SU-DHL-6 (cell line): ENCODE data around the gene TSNAX.

Source experiments
- EZH2phosphoT487 ChIP-seq: fragments of 200-600 bp; sonication (generic), shearing (Covaris generic); conservative IDR thresholded peaks from 2 replicates; pipeline ENCODE4 v1.6.1; 2018; ENCODE audit warnings: mild to moderate bottlenecking, antibody characterized with exemption, low read length, moderate library complexity, mixed read lengths
- TF ChIP-seq, protein P1 (sequence below): fragments of 200-600 bp; sonication (generic); IDR thresholded peaks from one replicate; pipeline ENCODE4 v1.5.1; 2017; ENCODE audit warnings: antibody characterized with exemption, mild to moderate bottlenecking, low read length, moderate library complexity; ENCODE audit not compliant: insufficient read depth, poor library complexity, severe bottlenecking

DNA sequence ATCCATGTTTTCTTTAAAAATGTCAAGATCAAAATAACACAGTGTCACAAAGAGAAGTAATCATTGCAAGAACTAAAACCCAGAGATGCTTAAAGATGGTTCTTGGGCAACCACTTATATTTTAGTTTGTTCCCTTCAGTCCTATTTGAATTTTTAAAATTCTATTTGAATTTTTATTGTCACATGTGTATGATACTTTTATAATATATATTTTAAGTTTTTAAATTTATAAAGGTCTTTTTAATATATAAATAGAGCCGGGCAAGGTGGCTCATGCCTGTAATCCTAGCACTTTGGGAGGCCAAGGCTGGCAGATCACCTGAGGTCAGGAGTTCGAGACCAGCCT is 75.8 kb downstream of the TSNAX start:
- TF ChIP-seq, protein P1, sequence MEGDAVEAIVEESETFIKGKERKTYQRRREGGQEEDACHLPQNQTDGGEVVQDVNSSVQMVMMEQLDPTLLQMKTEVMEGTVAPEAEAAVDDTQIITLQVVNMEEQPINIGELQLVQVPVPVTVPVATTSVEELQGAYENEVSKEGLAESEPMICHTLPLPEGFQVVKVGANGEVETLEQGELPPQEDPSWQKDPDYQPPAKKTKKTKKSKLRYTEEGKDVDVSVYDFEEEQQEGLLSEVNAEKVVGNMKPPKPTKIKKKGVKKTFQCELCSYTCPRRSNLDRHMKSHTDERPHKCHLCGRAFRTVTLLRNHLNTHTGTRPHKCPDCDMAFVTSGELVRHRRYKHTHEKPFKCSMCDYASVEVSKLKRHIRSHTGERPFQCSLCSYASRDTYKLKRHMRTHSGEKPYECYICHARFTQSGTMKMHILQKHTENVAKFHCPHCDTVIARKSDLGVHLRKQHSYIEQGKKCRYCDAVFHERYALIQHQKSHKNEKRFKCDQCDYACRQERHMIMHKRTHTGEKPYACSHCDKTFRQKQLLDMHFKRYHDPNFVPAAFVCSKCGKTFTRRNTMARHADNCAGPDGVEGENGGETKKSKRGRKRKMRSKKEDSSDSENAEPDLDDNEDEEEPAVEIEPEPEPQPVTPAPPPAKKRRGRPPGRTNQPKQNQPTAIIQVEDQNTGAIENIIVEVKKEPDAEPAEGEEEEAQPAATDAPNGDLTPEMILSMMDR: no peak
- no peak for TF ChIP-seq EZH2phosphoT487
